GM12878 (cell line): ENCODE measurements around the gene DGKB. TPM values are rescaled to one million over a fixed set of nuclear protein-coding genes. Genes with fewer than 3 reads are reported as not detected.

Experiments
- ATAC-seq: fragments of 200-7000 bp; cut with Tn5 transposase; 3 replicates; pipeline ENCODE4 v1.9.1; 2020; ENCODE audit warnings: mild to moderate bottlenecking, moderate library complexity
- BruUV-seq: library from RNA; stranded (reverse); fragments of 400-500 nt; replicated peaks from 2 replicates; lab custom pipeline; 2021; lab: Mats Ljungman, UMichigan
- CTCF ChIA-PET: fragments of 300-600 bp; sonication (Branson Sonifier 250); formaldehyde crosslinking; extraction: SDS; loops from one replicate; lab custom pipeline; 2021; ENCODE audit warnings: inconsistent platforms; lab: Yijun Ruan, JAX
- POLR2A ChIA-PET: fragments of 350-600 bp; formaldehyde crosslinking; extraction: SDS; loops from one replicate; lab custom pipeline; 2021; ENCODE audit warnings: inconsistent platforms; lab: Charles Lee
- RAD21 ChIA-PET: fragments of 300-600 bp; sonication (Branson Sonifier 250); formaldehyde crosslinking; loops from one replicate; lab custom pipeline; 2023; ENCODE audit warnings: antibody characterized with exemption; ENCODE audit not compliant: unreplicated experiment; lab: Charles Lee
- SMC1A ChIA-PET: fragments of 300-600 bp; sonication (Branson Sonifier 250); formaldehyde crosslinking; loops from one replicate; lab custom pipeline; 2023; ENCODE audit not compliant: unreplicated experiment, uncharacterized antibody; lab: Charles Lee
- DNase-seq: peaks from one replicate; pipeline ENCODE4 v3.0.0-alpha.2; 2011; ENCODE audit warnings: low read depth, low spot score
- FAIRE-seq: peaks from 3 replicates; lab custom pipeline; 2011; peaks lifted over from hg19 to GRCh38; lab: Jason Lieb, UNC
- H2AFZ ChIP-seq: 2 replicates; pipeline ENCODE4 v1.6.0; 2011; ENCODE audit warnings: low read depth, low read length, control low read depth; ENCODE audit not compliant: control insufficient read depth
- H3K27ac ChIP-seq: 2 replicates; pipeline ENCODE4 v1.5.1; 2011; ENCODE audit warnings: control low read depth; ENCODE audit not compliant: control insufficient read depth, insufficient read depth
- H3K27me3 ChIP-seq, 2 experiments: replicated peaks in 1 of 2; 2 replicates each; pipeline versions ENCODE4 v1.6.0 to v1.6.1; 2011; ENCODE audit warnings: low read length in 1 of 2; ENCODE audit not compliant: control insufficient read depth in 2 of 2, insufficient read depth in 2 of 2
- H3K36me3 ChIP-seq, 2 experiments: 2 replicates each; pipeline ENCODE4 v1.5.1; 2011; ENCODE audit warnings: low read length in 1 of 2; ENCODE audit not compliant: control insufficient read depth in 2 of 2, insufficient read depth in 2 of 2
- H3K4me1 ChIP-seq: 2 replicates; pipeline ENCODE4 v1.6.1; 2011; ENCODE audit warnings: mild to moderate bottlenecking, low read length, moderate library complexity, mixed read lengths; ENCODE audit not compliant: control insufficient read depth, insufficient read depth
- H3K4me2 ChIP-seq: 2 replicates; pipeline ENCODE4 v1.6.0; 2011; ENCODE audit warnings: control low read depth; ENCODE audit not compliant: control insufficient read depth, insufficient read depth
- H3K4me3 ChIP-seq: fragments of 200-600 bp; sonication (generic); 2 replicates; pipeline ENCODE4 v1.5.1; 2016
- H3K79me2 ChIP-seq: 2 replicates; pipeline ENCODE4 v1.6.0; 2011; ENCODE audit warnings: low read length; ENCODE audit not compliant: control insufficient read depth, insufficient read depth
- H3K9ac ChIP-seq: 2 replicates; pipeline ENCODE4 v1.8.0; 2011; ENCODE audit warnings: low read length, control low read depth, mixed read lengths; ENCODE audit not compliant: control insufficient read depth, insufficient read depth
- H3K9me3 ChIP-seq: replicated peaks from 3 replicates; pipeline ENCODE4 v1.5.1; 2011; ENCODE audit warnings: mild to moderate bottlenecking, low read length; ENCODE audit not compliant: control insufficient read depth, insufficient read depth
- H4K20me1 ChIP-seq: 2 replicates; pipeline ENCODE4 v1.6.0; 2011; ENCODE audit not compliant: control insufficient read depth, insufficient read depth
- E2F4 ChIP-seq: IDR thresholded peaks from 2 replicates; pipeline ENCODE4 v1.6.1; 2012; ENCODE audit warnings: low read depth, low read length, improper control_type of control experiment
- FOXK2 ChIP-seq: fragments of 450-650 bp; IDR thresholded peaks from 2 replicates; pipeline ENCODE4 v1.6.1; 2017; ENCODE audit warnings: mild to moderate bottlenecking, moderate library complexity
- IRF5 ChIP-seq: fragments of 450-650 bp; IDR thresholded peaks from 2 replicates; pipeline ENCODE4 v1.6.1; 2017; ENCODE audit warnings: borderline replicate concordance
- KLF5 ChIP-seq: fragments of 450-650 bp; IDR thresholded peaks from 2 replicates; pipeline ENCODE4 v1.6.1; 2014; ENCODE audit warnings: mild to moderate bottlenecking; ENCODE audit not compliant: partially characterized antibody
- MTA2 ChIP-seq: fragments of 450-650 bp; IDR thresholded peaks from 2 replicates; pipeline ENCODE4 v1.6.1; 2016; ENCODE audit warnings: low read depth, mild to moderate bottlenecking, moderate library complexity
- NFXL1 ChIP-seq: fragments of 450-650 bp; IDR thresholded peaks from 2 replicates; pipeline ENCODE4 v1.6.1; 2017; ENCODE audit warnings: antibody characterized with exemption, mild to moderate bottlenecking, borderline replicate concordance
- NR2C1 ChIP-seq: fragments of 450-650 bp; IDR thresholded peaks from 2 replicates; pipeline ENCODE4 v1.6.1; 2017; ENCODE audit warnings: antibody characterized with exemption, mild to moderate bottlenecking, moderate library complexity
- PKNOX1 ChIP-seq: fragments of 450-650 bp; IDR thresholded peaks from 2 replicates; pipeline ENCODE4 v1.6.1; 2016; ENCODE audit warnings: mild to moderate bottlenecking
- RELA ChIP-seq: fragments of 450-650 bp; IDR thresholded peaks from 2 replicates; pipeline ENCODE4 v1.8.0; 2014; ENCODE audit warnings: borderline replicate concordance; ENCODE audit not compliant: partially characterized antibody
- RELB ChIP-seq: fragments of 450-650 bp; IDR thresholded peaks from 2 replicates; pipeline ENCODE4 v1.6.1; 2017; ENCODE audit warnings: low read depth, mild to moderate bottlenecking, moderate library complexity
- RFX5 ChIP-seq: IDR thresholded peaks from 2 replicates; pipeline ENCODE4 v1.6.1; 2011; ENCODE audit warnings: low read depth, low read length, improper control_type of control experiment
- RUNX3 ChIP-seq: IDR thresholded peaks from 2 replicates; pipeline ENCODE4 v1.6.1; 2012; ENCODE audit warnings: low read length, inconsistent platforms
- WGBS: methylation state at CpG from one replicate; pipeline ENCODE4 v1.1.6; 2016; ENCODE audit warnings: low lambda C conversion rate; ENCODE audit not compliant: insufficient replicate concordance, insufficient coverage; ENCODE audit errors: missing lambda C conversion rate; 5-methylcytosine and 5-hydroxymethylcytosine counted together
- in situ Hi-C: fragments of 300-500 bp; cut with MboI; formaldehyde crosslinking; loops from 9 replicates; pipeline ENCODE4 v1.14.3; 2018; ENCODE audit warnings: mixed read lengths
- intact Hi-C: fragments of 100-400 bp; cut with micrococcal nuclease; formaldehyde crosslinking; loops from one replicate; pipeline ENCODE4 v1.14.2; 2022; ENCODE audit not compliant: unreplicated experiment
- polyA plus RNA-seq, 11 experiments: library from polyadenylated mRNA; depleted of rRNA in 4 of 11; unstranded in 6 of 11; stranded (reverse) in 5 of 11; fragments of >200 nt; fragmentation: Nextera tagmentation in 4 of 11; fragmentation: Illumina TruSeq in 1 of 11; extraction: Ambion mirVana in 4 of 11; extraction: Trizol in 1 of 11; gene quantifications; 1 replicate in 1 of 11; 2 replicates in 10 of 11; pipeline versions ENCODE4 v1.2.1 to v1.2.3, GENCODE V29; 2011 to 2016; ENCODE audit warnings: inconsistent platforms in 2 of 11, missing spikeins in 2 of 11, low read depth in 1 of 11
- total RNA-seq, 4 experiments: library from RNA; depleted of rRNA in 3 of 4; stranded (reverse); fragments of >200 nt in 3 of 4; fragmentation: Illumina TruSeq in 1 of 4; extraction: Trizol in 1 of 4; gene quantifications; 2 replicates each; pipeline versions ENCODE4 v1.2.1 to v1.2.3, GENCODE V29; 2013 to 2021

Gene DGKB
- total and polyA plus RNA-seq, 10 of the 15 experiments (the other 5 are each of a cell fraction or from before 2014, with no cell fraction given): 0.02 to 0.10 (median 0.04) TPM; not detected in 6

GRCh38 chr7:14195871-14196270 lies 706.7 kb downstream of the DGKB start:
- TF ChIP-seq RFX5 (no peak), NFXL1 (no peak), RELB (no peak), PKNOX1 (no peak), NR2C1 (no peak), KLF5 (no peak), IRF5 (no peak), FOXK2 (no peak), E2F4 (no peak), RUNX3 (no peak), RELA (no peak), MTA2 (no peak)
- TF ChIP-seq, all 136 proteins: peak for 0
- Histone ChIP-seq H3K36me3 (no peaks in the 10 kb centered on the region), H3K27me3 (no peaks in the 10 kb centered on the region), H3K79me2 (no peaks in the 10 kb centered on the region), H2AFZ (no peak overlapping the region), H3K27ac (no peak overlapping the region), H3K4me1 (no peaks in the 10 kb centered on the region), H3K4me2 (no peak overlapping the region), H3K4me3 (no peak overlapping the region), H3K9me3 (no peaks in the 10 kb centered on the region), H4K20me1 (no peaks in the 10 kb centered on the region), H3K9ac (no peak overlapping the region)
- FAIRE-seq (no peak), ATAC-seq (no peak), DNase-seq (no peak)
- ChIA-PET SMC1A (no interaction called here), CTCF (no interaction called here), RAD21 (no interaction called here), POLR2A (no interaction called here)
- 39% methylated on average over 4 of the region's 4 CpGs for WGBS
- intact Hi-C loops (no loop called here), in situ Hi-C loops (no loop called here)
- no TSS peak for BruUV-seq
